Posterior vena cava (tissue), 2 donors: ENCODE data around the gene COBL. TPM values are rescaled to one million over a fixed set of nuclear protein-coding genes. Genes with fewer than 3 reads are reported as not detected.

Source experiments
- DNase-seq: peaks from one replicate; pipeline ENCODE4 v3.0.0-alpha.2; 2020; ENCODE audit warnings: low spot score
- intact Hi-C, 2 donors: fragments of 100-400 bp; cut with DNase I; formaldehyde crosslinking; loops; one replicate each; pipeline versions ENCODE4 v1.14.1 to v1.14.2; 2022 to 2023
- total RNA-seq, 2 donors: library from RNA; stranded (reverse); fragmentation: NEBNext Ultra II Directional; extraction: Animal tissue kit (Norgen Biotek cat#: 25700); gene quantifications; one replicate each; pipeline ENCODE4 v1.2.1, GENCODE V29; 2021
- donor health status: DM: yes; HTN: yes; CAD: no.
- donor health status: DM: yes; HTN: yes; CAD: no.

Gene COBL
- total RNA-seq, 2 donors from 2014 or later, result 0.46 to 0.67 TPM

- intact Hi-C loops, result no loop called here
- DNase-seq, result no peak
These were observed 10.7 kb upstream of the COBL start for GRCh38 chr7:51327287-51327717.

GRCh38 chr7:51326656-51327286, 10.2 kb upstream of the COBL start:
- no peak for DNase-seq
- intact Hi-C loops, result no loop called here

GRCh38 chr7:51325908-51326307, 9.3 kb upstream of the COBL start:
- intact Hi-C loops, result no loop called here
- DNase-seq, result no peak

GRCh38 chr7:51325261-51325676, 8.7 kb upstream of the COBL start:
- intact Hi-C loops, result no loop called here
- no peak for DNase-seq

- no peak for DNase-seq
- intact Hi-C loops, result no loop called here
These were observed 7.7 kb upstream of the COBL start for GRCh38 chr7:51324206-51324898.

GRCh38 chr7:51321961-51322515, 5.4 kb upstream of the COBL start:
- intact Hi-C loops, result no loop called here
- no peak for DNase-seq

GRCh38 chr7:51318886-51319579, 2.4 kb upstream of the COBL start:
- no peak for DNase-seq
- intact Hi-C loops, result no loop called here

- no peak for DNase-seq
- intact Hi-C loops, result no loop called here
These were observed 1.4 kb upstream of the COBL start for GRCh38 chr7:51318001-51318400.

GRCh38 chr7:51317582-51317910, 937 bp upstream of the COBL start:
- no peak for DNase-seq
- intact Hi-C loops, result no loop called here

GRCh38 chr7:51316262-51316665, 345 bp downstream of the COBL start:
- intact Hi-C loops, result no loop called here
- DNase-seq, result no peak

GRCh38 chr7:51315393-51316261, 982 bp downstream of the COBL start:
- intact Hi-C loops, result no loop called here
- no peak for DNase-seq

- intact Hi-C loops, result no loop called here
- no peak for DNase-seq
These were observed 1.9 kb downstream of the COBL start for GRCh38 chr7:51314726-51315125.

GRCh38 chr7:51313738-51314425, 2.7 kb downstream of the COBL start:
- intact Hi-C loops, result no loop called here
- DNase-seq, result no peak

- intact Hi-C loops, result no loop called here
- DNase-seq, result no peak
These were observed 3.5 kb downstream of the COBL start for GRCh38 chr7:51312951-51313737.

GRCh38 chr7:51311166-51311565, 5.4 kb downstream of the COBL start:
- DNase-seq, result no peak
- intact Hi-C loops, result no loop called here

- DNase-seq, result no peak
- intact Hi-C loops, result no loop called here
These were observed 6.5 kb downstream of the COBL start for GRCh38 chr7:51310131-51310583.

GRCh38 chr7:51309361-51310130, 7.1 kb downstream of the COBL start:
- no peak for DNase-seq
- intact Hi-C loops, result no loop called here
